HG02763 (cell line): ENCODE measurements around the gene MARCHF5.
"Not testable (repeated sequence)": the region's sequence is repeated elsewhere in the genome, so short reads cannot be mapped to it uniquely, and the experiment has no call there.

Source experiments
- ATAC-seq: cut with Tn5 transposase; IDR thresholded peaks from one replicate; pipeline ENCODE4 v1.9.1; 2021; ENCODE audit warnings: mild to moderate bottlenecking, moderate library complexity; ENCODE audit not compliant: unreplicated experiment

The MARCHF5 gene

DNA sequence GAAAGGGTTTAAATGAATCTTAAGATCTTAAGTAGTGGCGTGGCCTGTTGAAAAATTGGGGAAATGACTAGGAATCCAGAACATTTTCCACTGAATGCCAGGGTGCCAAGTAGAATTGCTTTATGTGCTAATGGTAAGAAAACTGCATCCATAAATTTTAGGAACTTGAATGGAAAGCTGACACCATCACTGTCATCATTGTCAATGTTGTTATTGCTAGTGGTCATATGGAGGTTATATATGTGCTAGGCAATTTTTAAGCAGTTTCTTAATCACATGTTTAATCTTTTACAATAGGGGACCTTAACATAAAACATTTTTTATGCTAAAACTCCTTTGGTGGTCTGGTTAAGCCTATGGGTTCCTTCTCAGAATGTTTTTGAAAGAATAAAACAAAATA lies 13.1 kb downstream of the MARCHF5 start:
- ATAC-seq: no peak

DNA sequence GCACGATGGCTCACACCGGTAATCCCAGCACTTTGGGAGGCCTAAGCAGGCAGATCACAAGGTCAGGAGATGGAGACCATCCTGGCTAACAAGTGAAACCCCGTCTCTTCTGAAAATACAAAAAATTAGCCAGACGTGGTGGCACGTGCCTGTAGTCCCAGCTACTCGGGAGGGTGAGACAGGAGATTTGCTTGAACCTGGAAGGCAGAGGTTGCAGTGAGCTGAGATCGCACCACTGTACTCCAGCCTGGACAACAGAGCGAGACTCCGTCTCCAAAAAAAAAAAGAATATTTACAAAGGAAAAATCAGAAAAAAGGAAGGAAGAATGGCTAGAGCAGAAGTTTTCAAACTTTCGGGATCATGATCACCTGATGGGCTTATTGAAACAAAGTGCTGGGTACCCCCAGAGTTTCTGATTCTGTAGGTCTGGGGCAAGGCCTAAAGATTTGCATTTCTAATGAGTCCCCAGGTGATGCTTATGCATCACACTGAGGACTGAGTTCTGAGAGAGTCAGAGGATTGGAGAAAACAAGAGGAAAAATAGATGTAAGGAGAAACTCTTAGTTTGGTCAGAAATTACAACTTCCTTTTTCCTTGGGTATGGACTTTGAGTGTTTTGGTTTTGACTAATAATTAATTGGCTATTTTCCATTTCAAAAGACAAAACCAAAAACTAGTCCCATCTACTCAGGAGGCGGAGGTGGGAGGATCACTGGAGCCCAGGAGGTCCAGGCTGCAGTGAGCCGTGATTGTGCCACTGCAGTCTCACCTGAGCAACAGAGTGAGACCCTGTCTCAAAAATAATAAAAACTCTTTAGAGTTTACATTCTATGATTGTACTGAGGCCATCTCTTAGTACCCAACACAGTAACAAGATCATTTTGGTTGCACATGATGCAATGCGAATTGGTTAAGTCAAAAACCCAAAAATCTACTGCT lies 14.4 kb downstream of the MARCHF5 start:
- no peak for ATAC-seq

DNA sequence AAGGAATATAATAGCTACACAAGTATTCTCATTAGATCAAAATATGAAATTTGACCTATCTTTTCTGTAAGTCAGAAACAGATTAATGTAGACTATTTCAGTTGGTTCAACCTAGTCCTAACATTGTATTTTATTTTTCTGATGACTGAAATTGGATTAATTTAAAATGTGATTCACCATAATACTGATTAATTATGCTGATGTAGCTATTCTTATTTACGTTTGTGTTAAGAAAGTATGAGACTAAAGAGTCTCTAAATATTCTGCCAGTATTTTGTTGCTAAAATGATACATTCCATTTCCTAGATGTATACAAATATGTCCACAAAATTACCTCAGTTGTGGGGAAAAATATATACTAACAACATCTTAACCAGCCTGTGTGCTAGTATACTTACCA lies 18.3 kb downstream of the MARCHF5 start:
- ATAC-seq: no peak

DNA sequence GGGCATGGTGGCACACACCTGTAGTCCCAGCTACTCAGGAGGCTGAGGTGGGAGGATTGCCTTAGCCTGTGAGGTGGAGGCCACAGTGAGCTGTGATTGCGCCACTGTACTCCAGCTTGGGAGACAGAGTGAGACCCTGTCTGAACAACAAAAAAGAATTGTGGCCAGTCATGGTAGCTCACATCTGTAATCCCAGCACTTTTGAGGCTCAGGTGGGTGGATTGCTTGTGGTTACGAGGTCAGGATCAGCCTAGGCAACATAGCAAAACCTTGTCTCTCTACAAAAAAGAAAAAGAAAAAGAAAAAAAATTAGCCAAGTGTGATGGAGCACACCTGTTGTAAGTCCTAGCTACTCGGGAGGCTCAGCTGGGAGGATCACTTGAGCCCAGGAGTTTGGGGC lies 22.8 kb downstream of the MARCHF5 start:
- no peak for ATAC-seq

DNA sequence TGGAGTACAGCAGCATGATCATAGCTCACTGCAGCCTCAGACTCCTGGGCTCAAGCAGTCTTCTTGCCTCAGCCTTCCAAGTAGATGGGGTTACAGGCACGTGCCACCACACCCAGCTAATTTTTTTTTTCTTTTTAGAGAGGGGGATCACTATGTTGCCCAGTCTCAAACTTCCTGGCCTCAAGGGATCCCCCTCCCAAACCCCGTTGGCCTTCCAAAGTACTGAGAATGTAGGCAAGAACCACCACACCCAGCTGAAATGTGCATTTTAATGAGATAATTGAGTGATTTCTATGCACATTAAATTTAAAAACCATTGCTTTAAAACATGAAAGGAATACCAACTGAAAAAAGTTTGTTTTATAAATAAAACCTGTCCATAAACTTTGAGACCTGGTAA lies 25.6 kb downstream of the MARCHF5 start:
- no peak for ATAC-seq

DNA sequence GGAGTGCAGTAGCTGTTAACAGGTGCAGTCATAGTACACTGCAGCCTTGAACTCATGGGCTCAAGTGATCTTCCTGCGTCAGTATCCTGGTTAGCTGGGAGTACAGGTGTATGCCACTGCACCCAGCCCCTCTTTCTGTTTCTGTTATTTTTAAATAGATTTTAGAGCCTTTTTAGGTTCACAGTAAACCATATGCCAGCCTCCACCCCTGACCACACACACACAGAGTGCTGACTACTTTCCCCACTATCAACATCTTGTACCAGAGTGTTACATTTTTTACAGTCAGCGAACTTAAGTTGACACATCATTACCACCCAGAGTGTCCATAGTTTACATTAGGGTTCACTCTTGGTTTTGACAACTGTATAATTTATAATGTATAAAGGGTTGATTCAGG lies 32.1 kb downstream of the MARCHF5 start:
- no peak for ATAC-seq

DNA sequence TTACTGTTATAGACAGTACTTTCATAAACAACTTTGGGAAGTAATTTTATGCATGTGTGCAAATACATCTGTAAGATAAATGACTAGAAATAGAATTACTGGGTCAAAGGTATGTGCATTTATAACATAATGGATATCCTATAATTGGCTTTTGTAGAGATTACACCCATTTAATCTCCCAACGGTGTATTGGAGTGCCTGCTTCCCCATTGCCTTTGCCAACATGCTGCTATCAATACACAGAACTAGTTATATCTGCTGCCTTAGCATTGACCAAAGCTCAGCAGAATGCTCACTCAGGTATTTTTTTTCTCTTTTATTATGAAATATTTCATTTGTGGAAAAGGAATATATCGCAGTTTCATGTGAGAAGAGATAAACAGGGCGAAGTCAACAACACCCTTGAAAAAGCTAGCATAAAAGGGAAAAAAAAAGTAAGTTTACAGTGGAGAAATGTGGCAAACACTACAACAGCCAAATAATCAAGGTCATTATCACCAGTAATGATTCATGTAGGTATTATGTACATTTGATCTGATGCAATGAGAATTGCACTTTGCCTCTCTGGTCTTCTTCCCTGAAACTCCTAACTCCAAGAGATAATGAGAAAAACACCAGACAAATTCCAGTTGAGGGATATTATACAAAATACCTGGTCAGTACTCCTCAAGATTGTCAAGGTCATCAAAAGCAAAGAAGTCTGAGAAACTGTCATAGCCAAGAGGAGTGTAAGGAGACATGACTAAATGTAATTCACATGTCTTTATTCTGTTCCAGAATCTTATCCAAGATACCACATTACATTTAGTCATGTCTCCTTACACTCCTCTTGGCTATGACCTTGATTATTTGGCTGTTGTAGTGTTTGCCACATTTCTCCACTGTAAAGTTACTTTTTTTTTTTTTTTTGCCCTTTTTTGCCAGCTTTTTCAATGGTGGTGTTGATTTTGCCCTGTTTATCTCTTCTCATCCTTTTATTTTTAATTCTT lies 36.8 kb downstream of the MARCHF5 start:
- no peak for ATAC-seq

DNA sequence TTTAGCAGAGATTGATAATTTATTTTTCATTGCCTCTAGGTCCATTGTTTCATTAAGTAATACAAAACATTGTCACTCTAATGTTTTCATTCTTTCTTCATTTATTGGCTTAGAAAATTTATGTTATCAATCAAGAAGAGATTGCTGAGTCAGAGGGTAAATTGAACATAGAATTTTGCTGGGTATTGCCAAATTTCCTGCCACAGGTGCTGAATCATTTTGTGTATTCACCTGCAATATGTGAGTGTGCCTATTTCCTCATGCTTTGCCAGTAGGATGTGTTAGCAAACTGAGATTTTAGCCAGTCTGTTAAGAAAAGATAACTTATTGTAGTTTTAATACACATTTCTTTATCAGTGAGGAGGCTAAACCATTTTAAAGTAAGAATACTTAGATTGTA lies 38.0 kb downstream of the MARCHF5 start:
- no peak for ATAC-seq

DNA sequence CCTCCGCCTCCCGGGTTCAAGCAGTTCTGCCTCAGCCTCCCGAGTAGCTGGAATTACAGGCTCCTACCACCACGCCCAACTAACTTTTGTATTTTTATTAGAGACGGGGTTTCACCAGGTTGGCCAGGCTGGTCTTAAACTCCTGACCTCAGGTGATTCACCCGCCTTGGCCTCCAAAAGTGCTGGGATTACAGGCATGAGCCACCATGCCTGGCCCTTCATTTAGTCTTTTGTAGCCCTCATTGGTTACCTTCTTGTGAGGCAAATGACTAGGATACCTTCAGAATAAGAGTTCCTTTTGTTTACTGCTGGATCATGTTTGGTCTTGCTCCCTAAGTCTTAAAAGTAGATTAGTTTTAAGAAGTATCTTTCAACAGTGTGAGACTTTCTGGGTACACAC lies 39.0 kb downstream of the MARCHF5 start:
- not testable (repeated sequence) for ATAC-seq

DNA sequence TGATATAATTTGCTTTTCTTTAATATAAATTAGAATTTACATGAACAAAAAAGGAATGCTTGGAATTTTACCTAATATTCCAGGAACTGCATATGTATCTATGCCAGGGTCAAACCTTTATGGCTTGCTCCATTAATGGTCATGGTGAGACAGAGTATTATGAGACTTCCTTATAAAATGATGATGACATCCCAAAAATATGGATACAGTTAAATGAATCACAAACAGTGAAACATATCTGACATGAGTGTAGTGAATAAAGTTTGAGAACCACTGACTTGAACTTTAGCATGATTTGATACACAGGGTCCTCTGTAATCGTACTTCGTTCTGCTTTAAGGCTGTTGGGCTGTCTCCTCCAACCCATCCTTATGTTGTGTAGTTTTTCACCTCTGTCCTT lies 51.8 kb downstream of the MARCHF5 start:
- no peak for ATAC-seq

DNA sequence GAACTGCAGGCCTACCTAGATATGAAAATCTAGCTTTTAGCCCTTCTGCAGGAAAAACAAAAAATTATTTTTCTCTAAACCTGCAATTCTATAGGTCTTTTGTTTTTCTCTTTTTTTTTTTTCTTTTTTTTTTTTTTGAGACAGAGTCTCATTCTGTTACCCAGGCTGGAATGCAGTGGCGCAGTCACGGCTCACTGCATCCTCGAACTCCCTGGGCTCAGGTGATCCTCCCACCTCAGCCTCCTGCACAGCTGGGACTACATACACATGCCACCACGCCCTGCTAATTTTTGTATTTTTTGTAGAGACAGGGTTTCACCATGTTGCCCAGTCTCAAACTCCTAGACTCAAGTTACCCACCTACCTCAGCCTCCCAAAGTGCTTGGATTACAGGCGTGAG lies 54.6 kb downstream of the MARCHF5 start:
- ATAC-seq: not testable (repeated sequence)

DNA sequence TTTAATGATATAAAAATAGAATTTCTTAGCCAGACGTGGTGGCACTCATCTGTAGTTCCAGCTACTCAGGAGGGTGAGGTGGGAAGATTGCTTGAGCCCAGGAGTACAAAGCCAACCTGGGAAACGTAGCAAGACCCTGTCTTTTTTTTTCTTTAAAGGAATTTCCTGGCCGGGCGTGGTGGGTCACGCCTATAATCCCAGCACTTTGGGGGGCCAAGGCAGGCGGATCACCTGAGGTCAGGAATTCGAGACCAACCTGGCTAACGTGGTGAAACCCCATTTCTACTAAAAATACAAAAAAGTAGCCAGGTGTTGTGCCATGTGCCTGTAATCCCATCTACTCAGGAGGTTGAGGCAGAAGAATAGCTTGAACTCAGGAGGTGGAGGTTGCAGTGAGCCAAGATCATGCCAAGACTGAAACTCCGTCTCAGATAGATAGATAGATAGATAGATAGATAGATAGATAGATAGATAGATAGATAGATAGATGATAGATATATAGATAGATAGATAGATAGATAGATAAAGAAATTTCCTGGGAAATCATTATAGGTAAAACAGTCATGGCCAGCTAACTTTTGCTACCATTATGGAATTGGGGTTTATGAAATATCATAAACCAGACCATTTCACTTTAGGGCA lies 56.2 kb downstream of the MARCHF5 start:
- ATAC-seq: not testable (repeated sequence)

DNA sequence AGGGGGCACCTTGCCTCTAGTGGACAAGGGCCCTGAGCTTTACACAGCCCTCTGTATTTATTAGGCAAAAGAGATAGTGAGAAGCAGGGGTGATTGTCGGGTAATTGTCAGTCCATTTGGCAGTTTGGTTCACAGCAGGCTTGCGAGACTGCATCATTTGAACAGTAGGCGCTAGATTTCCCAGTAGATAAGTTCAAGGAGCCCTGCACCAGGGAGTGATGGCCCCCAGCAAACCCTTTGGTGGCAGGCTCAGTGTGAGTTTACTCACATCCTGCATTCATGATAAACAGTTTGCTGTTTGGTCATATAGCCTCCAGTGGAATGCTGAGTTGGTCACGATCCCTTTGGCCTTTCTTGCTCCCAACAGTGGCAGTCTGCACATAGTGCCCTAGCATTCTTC lies 59.4 kb downstream of the MARCHF5 start:
- ATAC-seq: no peak

DNA sequence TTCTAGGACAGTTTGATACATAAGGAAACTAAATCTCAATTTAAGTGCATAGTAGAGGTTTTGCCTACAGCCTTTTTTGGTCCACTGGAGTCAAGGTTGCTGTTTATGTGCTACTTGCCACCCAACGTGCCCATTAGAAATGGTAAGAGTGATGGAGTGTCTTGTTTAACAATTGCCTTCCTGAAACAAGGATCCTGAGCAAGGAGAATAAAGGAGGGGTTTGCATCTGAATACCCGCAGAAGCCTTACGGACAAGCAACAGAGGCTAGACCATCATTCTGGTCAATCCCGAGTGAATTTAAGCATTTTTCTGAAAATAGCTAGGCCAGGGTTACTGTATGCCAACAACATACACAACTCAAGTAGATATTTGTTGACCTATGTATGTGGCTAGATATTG lies 63.6 kb downstream of the MARCHF5 start:
- ATAC-seq: no peak

DNA sequence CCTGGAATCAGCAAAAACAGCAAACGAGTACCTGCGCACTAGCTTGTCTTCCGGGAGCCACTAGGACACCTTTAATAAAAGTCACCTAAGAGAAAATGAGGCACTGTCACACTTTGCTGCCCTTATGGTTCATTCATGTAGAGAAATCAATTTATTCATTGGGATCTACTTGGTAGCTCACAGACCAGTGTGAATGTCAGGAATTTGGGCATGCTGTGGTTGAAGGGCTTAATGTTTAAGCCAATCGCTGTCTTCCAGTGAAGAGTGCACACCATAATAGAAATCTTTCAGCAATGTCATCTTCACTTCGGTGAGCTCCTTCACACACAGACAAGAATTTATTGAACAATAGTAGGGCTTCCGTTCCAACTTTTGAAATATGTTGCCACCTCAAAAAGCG lies 65.1 kb downstream of the MARCHF5 start:
- ATAC-seq: no peak

DNA sequence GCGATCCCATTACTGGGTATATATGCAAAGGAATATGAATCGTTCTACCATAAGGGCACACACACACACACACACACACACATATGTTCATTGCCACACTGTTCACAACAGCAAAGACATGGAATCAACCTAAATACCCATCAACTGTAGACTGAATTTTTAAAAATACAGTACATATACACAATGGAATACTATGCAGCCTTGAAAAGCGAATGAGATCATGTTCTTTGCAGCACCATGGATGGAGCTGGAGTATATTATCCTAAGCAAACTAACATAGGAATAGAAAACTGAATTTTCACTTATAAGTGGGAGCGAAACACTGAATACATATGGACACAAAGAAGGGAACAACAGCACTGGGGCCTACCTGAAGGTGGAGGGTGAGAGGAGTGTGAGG lies 72.5 kb downstream of the MARCHF5 start:
- no peak for ATAC-seq

DNA sequence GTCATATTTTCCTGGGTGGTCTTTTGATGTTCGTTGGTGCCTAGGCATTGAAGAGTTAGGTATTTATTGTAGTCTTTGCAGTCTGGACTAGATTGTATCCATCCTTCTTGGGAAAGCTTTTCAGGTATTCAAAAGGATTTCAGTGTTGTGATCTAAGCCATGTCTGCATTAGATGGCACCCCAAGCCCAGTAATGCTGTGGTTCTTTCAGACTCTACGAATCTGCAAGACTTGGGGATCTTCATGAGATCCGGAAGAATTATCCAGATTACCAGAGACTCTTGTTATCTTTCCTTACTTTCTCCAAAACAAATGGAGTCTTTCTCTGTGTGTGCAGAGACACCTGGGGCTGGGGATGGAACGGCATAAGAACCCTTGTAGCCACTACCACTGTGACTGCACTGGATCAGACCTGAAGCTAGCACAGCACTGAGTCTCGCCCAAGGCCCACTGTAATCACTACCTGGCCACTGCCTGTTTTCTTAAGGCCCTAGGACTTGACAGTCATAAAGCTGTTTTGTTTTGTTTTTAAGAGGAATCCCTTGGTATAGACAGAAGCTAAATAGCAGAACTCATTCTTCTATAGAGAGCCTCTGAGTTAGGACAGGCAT lies 75.5 kb downstream of the MARCHF5 start:
- no peak for ATAC-seq

DNA sequence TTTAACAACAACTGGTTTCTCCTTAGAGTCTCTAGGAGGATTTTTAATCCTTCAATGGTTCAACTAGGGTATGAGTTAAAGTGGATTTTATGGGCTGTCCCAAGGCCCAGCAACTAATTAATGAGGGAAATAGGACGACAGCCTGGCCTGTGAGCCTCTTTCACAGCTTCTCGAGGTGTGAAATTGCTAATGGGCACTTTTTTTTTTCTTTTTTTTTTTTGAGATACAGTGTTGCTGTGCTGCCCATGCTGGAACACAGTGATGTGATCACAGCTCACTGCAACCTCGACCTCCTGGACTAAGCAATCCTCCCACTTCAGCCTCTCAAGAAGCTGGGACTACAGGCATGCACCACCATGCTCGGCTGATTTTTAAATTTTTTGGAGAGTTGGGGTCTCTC lies 87.0 kb downstream of the MARCHF5 start:
- no peak for ATAC-seq

DNA sequence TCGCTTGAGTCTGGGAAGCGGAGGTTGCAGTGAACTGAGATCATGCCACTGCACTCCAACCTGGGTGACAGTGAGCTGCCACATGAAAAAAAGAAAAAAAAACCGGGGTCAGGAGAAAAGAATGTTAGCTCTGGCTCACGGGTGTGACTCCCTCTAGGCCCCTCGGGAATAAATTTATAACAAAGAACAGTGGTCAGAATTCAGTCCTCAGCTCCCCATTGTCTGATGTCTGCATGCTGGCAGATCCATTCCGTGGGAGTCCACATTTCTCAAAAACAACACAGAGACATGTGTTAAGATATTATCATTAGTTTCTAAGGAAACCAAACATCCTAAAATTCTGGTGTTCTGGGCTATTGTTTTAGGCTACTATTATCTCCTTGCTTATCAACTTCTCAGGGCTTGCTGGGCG lies 90.6 kb downstream of the MARCHF5 start:
- no peak for ATAC-seq

DNA sequence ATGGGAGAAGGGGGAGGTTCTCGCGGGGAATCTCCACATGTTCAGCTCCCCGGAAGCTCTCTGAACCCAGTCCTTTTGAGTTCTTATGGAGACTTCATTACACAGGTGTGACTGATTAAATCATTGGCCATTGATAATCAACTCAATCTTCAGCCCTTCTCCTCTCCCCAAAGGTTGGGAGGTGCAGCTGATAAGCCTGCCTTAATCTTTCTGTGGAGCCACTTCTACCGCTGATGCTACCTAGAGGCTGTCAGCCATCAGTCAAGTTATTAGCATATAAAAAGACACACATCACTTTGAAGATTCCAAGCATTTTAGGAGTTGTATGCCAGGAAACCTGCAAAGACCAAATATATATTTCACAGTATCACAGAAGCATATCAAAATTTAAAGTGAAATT lies 91.7 kb downstream of the MARCHF5 start:
- ATAC-seq: no peak

DNA sequence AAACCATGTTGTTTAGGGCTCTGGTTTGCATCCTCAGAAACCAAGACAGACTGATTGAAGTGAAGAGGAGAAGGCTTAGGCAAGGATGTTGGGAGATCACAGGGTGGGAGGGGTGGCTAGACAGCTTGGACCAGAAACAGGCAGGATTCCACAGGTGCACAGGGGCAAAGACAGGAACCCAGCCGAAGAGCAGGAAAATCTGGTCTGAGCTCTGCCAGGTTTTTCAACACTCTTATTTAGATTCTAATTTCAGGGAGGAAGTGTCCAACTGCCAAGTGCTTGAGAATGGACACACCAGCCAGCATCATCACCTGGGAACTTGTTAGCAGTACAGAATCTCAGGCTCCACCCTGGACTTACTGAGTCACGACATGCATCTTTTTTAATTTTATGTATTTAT lies 93.8 kb downstream of the MARCHF5 start:
- no peak for ATAC-seq
